PC-9 (cell line): ENCODE measurements around the gene PTPN11. TPM values are rescaled to one million over a fixed set of nuclear protein-coding genes. Genes with fewer than 3 reads are reported as not detected.

Source experiments
- BruUV-seq: library from RNA; stranded (reverse); fragments of 400-500 nt; replicated peaks from 2 replicates; lab custom pipeline; 2021; lab: Mats Ljungman, UMichigan
- CTCF ChIA-PET: fragments of 300-600 bp; sonication (Branson Sonifier 250); formaldehyde crosslinking; loops from one replicate; lab custom pipeline; 2022; ENCODE audit warnings: antibody characterized with exemption; lab: Charles Lee
- POLR2A ChIA-PET: fragments of 300-600 bp; sonication (Branson Sonifier 250); formaldehyde crosslinking; loops from one replicate; lab custom pipeline; 2022; ENCODE audit warnings: antibody characterized with exemption; ENCODE audit not compliant: unreplicated experiment; lab: Charles Lee
- DNase-seq, 2 experiments: peaks; one replicate each; pipeline versions ENCODE4 v3.0.0 to v3.0.0-alpha.2; 2015 to 2022; ENCODE audit warnings: mixed read lengths in 1 of 2
- H2AFZ ChIP-seq: fragments of 200-600 bp; sonication (generic); 2 replicates; pipeline ENCODE4 v1.8.1; 2017; ENCODE audit warnings: antibody characterized with exemption
- H3F3A ChIP-seq: fragments of 200-600 bp; sonication (generic); 2 replicates; pipeline ENCODE4 v1.8.1; 2017; ENCODE audit warnings: antibody characterized with exemption, mild to moderate bottlenecking, low read depth; ENCODE audit not compliant: insufficient read depth
- H3K27ac ChIP-seq: fragments of 200-600 bp; sonication (generic); 2 replicates; pipeline ENCODE4 v1.6.1; 2016; ENCODE audit warnings: mixed run types
- H3K27me3 ChIP-seq: fragments of 200-600 bp; sonication (generic); 2 replicates; pipeline ENCODE4 v1.6.1; 2016; ENCODE audit warnings: low read depth, mixed run types; ENCODE audit not compliant: insufficient read depth
- H3K36me3 ChIP-seq: fragments of 200-600 bp; sonication (generic); 2 replicates; pipeline ENCODE4 v1.6.1; 2016; ENCODE audit warnings: low read depth, mixed run types
- H3K4me1 ChIP-seq: fragments of 200-600 bp; sonication (generic); replicated peaks from 2 replicates; pipeline ENCODE4 v1.6.1; 2016; ENCODE audit warnings: mixed run types; ENCODE audit not compliant: insufficient read depth
- H3K4me2 ChIP-seq: fragments of 200-600 bp; sonication (generic); 2 replicates; pipeline ENCODE4 v1.6.1; 2017; ENCODE audit warnings: mixed run types
- H3K4me3 ChIP-seq: fragments of 200-600 bp; sonication (generic); 2 replicates; pipeline ENCODE4 v1.6.1; 2016; ENCODE audit warnings: mixed run types
- H3K79me2 ChIP-seq: fragments of 200-600 bp; sonication (generic); 2 replicates; pipeline ENCODE4 v1.6.1; 2017; ENCODE audit warnings: low read depth, mixed run types
- H3K9me2 ChIP-seq: fragments of 200-600 bp; sonication (generic); 2 replicates; pipeline ENCODE4 v1.8.1; 2017; ENCODE audit warnings: mild to moderate bottlenecking; ENCODE audit not compliant: insufficient read depth
- H3K9me3 ChIP-seq: fragments of 200-600 bp; sonication (generic); 2 replicates; pipeline ENCODE4 v1.8.1; 2016; ENCODE audit warnings: low read depth; ENCODE audit not compliant: insufficient read depth
- H4K20me1 ChIP-seq: fragments of 200-600 bp; sonication (generic); 2 replicates; pipeline ENCODE4 v1.8.1; 2017; ENCODE audit not compliant: insufficient read depth
- CTCF ChIP-seq: fragments of 200-600 bp; sonication (generic); conservative IDR thresholded peaks from 2 replicates; pipeline ENCODE4 v1.6.1; 2017; ENCODE audit warnings: mixed run types, antibody characterized with exemption, mild to moderate bottlenecking, moderate library complexity
- EZH2 ChIP-seq: fragments of 200-600 bp; sonication (generic); IDR thresholded peaks from 2 replicates; pipeline ENCODE4 v1.8.0; 2017; ENCODE audit warnings: antibody characterized with exemption, low read depth
- intact Hi-C: fragments of 100-400 bp; cut with micrococcal nuclease; formaldehyde crosslinking; loops from one replicate; pipeline ENCODE4 v1.10.0; 2022; ENCODE audit not compliant: unreplicated experiment
- total RNA-seq: library from RNA; stranded (reverse); gene quantifications from 2 replicates; pipeline ENCODE4 v1.2.3, GENCODE V29; 2021

Gene PTPN11
- total RNA-seq, 1 experiment from 2014 or later = 113 TPM

- Histone ChIP-seq H3K4me2 (no peak overlapping the region), H3K36me3 (no peaks in the 10 kb centered on the region), H4K20me1 (no peaks in the 10 kb centered on the region), H2AFZ (no peak overlapping the region), H3K4me1 (0 out of 2 replicates have a peak, but pooled peaks cover 4% of the 10 kb centered on the region), H3F3A (no peaks in the 10 kb centered on the region), H3K4me3 (no peak overlapping the region), H3K9me3 (no peaks in the 10 kb centered on the region), H3K27ac (no peak overlapping the region), H3K27me3 (peaks cover 16% of the 10 kb centered on the region), H3K9me2 (no peaks in the 10 kb centered on the region), H3K79me2 (no peaks in the 10 kb centered on the region)
- POLR2A ChIA-PET = interaction anchor here (0.6 kb wide), 1 partner anchor 20 kb away, joined by 15 read pairs; no protein-coding TSS in a partner anchor
- CTCF ChIA-PET = no interaction called here
- DNase-seq = no peak
- TF ChIP-seq EZH2 (no peak), CTCF (no peak)
- intact Hi-C loops = no loop called here
- BruUV-seq = no TSS peak
Observed at GRCh38 chr12:112540021-112540420, 121.3 kb downstream of the PTPN11 start.

- H3K36me3 ChIP-seq = no peaks in the 10 kb centered on the region
- BruUV-seq = no TSS peak
- no peaks in the 10 kb centered on the region for H3K9me3 ChIP-seq
- H3F3A ChIP-seq = no peaks in the 10 kb centered on the region
- H3K4me1 ChIP-seq = no peaks in the 10 kb centered on the region
- H3K27me3 ChIP-seq = peaks cover 46% of the 10 kb centered on the region
- no peak for DNase-seq
- no peak overlapping the region for H3K4me3 ChIP-seq
- TF ChIP-seq CTCF = no peak
- TF ChIP-seq EZH2 = no peak
- ChIA-PET CTCF (no interaction called here), POLR2A (no interaction called here)
- H3K9me2 ChIP-seq = no peaks in the 10 kb centered on the region
- no peaks in the 10 kb centered on the region for H4K20me1 ChIP-seq
- H3K27ac ChIP-seq = no peak overlapping the region
- intact Hi-C loops = no loop called here
- H3K4me2 ChIP-seq = no peak overlapping the region
- H3K79me2 ChIP-seq = no peaks in the 10 kb centered on the region
- H2AFZ ChIP-seq = no peak overlapping the region
Observed at GRCh38 chr12:112543751-112544150, 125.0 kb downstream of the PTPN11 start.

GRCh38 chr12:112546339-112546738 lies 127.6 kb downstream of the PTPN11 start:
- no peaks in the 10 kb centered on the region for H3K79me2 ChIP-seq
- H3K9me3 ChIP-seq = no peaks in the 10 kb centered on the region
- TF ChIP-seq EZH2 = no peak
- TF ChIP-seq CTCF = no peak
- H3F3A ChIP-seq = no peaks in the 10 kb centered on the region
- no peaks in the 10 kb centered on the region for H3K36me3 ChIP-seq
- CTCF ChIA-PET = no interaction called here
- POLR2A ChIA-PET = no interaction called here
- no TSS peak for BruUV-seq
- DNase-seq = no peak
- H3K4me3 ChIP-seq = no peak overlapping the region
- intact Hi-C loops = no loop called here
- peaks cover 52% of the 10 kb centered on the region for H3K27me3 ChIP-seq
- H3K4me2 ChIP-seq = no peak overlapping the region
- H4K20me1 ChIP-seq = no peaks in the 10 kb centered on the region
- no peaks in the 10 kb centered on the region for H3K4me1 ChIP-seq
- H3K9me2 ChIP-seq = no peaks in the 10 kb centered on the region
- H3K27ac ChIP-seq = no peak overlapping the region
- H2AFZ ChIP-seq = no peak overlapping the region
